ENCODE results near the gene NEDD4L. TPM values are rescaled to one million over a fixed set of nuclear protein-coding genes. Genes with fewer than 3 reads are reported as not detected.

The NEDD4L gene
- polyA plus RNA-seq, 1 donor (not counting 4 experiments of a cell fraction or from before 2014, with no cell fraction given) = 52.6 TPM

GRCh38 chr18:58204776-58205442 lies 160.9 kb downstream of the NEDD4L start:
- peak; percentile 26 for FAIRE-seq
- Histone ChIP-seq H3K4me3 (ENCODE audit: control insufficient read depth in 2 of 3, extremely low read depth in 1 of 3, insufficient read depth in 2 of 3, low read depth in 1 of 3, low read length in 3 of 3) (no peak overlapping the region), H3K27ac (ENCODE audit: control insufficient read depth, insufficient read depth, low read length) (no peak overlapping the region), H3K4me2 (ENCODE audit: control insufficient read depth, extremely low read depth, insufficient read depth, low read depth, low read length) (no peak overlapping the region), H3K4me1 (ENCODE audit: control insufficient read depth, extremely low read depth, insufficient read depth, low read length) (peaks cover 38% of the 10 kb centered on the region), H4K20me1 (ENCODE audit: control insufficient read depth, extremely low read depth, insufficient read depth, low read length) (no peaks in the 10 kb centered on the region), H3K9ac (ENCODE audit: control insufficient read depth, extremely low read depth, insufficient read depth, low read length) (no peak overlapping the region), H3K79me2 (ENCODE audit: control insufficient read depth, insufficient read depth, low read length) (peaks cover 63% of the 10 kb centered on the region), H3K9me1 (ENCODE audit: control insufficient read depth, extremely low read depth, insufficient read depth, low read length) (peaks cover 3% of the 10 kb centered on the region), H2AFZ (ENCODE audit: control insufficient read depth, low read length) (no peak overlapping the region), H3K36me3 (ENCODE audit: control insufficient read depth in 2 of 2, extremely low read depth in 1 of 2, insufficient read depth in 2 of 2, low read length in 2 of 2) (peaks cover 0 to 3% of the 10 kb centered on the region in 2 experiments), H3K9me3 (ENCODE audit: control insufficient read depth, low read depth, low read length) (no peaks in the 10 kb centered on the region), H3K27me3 (ENCODE audit: control insufficient read depth, extremely low read depth, insufficient read depth, low read length) (no peaks in the 10 kb centered on the region)
- DNase-seq (ENCODE audit: low read depth, low spot score) = no peak
- TF ChIP-seq CTCF (optimal IDR thresholded peaks at IDR 0.05 in 1 of 3, IDR thresholded peaks at IDR 0.05 in 1 of 3, conservative IDR thresholded peaks at IDR 0.05 in 1 of 3; ENCODE audit: extremely low read depth in 1 of 3, insufficient read depth in 2 of 3, low read length in 3 of 3) (no peak), EZH2 (IDR thresholded peaks at IDR 0.05; ENCODE audit: low read length) (no peak)
- dilution Hi-C loops (cut with MboI; ENCODE audit: extremely low pct_ligation_motif_present, low sequenced_read_pairs) = no loop called here

GRCh38 chr18:58205443-58206160 lies 161.6 kb downstream of the NEDD4L start:
- H3K36me3 ChIP-seq (ENCODE audit: control insufficient read depth in 2 of 2, extremely low read depth in 1 of 2, insufficient read depth in 2 of 2, low read length in 2 of 2) = peaks cover 0 to 3% of the 10 kb centered on the region in 2 experiments
- dilution Hi-C loops (cut with MboI; ENCODE audit: extremely low pct_ligation_motif_present, low sequenced_read_pairs) = no loop called here
- peaks cover 61% of the 10 kb centered on the region for H3K79me2 ChIP-seq (ENCODE audit: control insufficient read depth, insufficient read depth, low read length)
- TF ChIP-seq EZH2 (IDR thresholded peaks at IDR 0.05; ENCODE audit: low read length) (no peak), CTCF (optimal IDR thresholded peaks at IDR 0.05 in 1 of 3, IDR thresholded peaks at IDR 0.05 in 1 of 3, conservative IDR thresholded peaks at IDR 0.05 in 1 of 3; ENCODE audit: extremely low read depth in 1 of 3, insufficient read depth in 2 of 3, low read length in 3 of 3) (no peak)
- H4K20me1 ChIP-seq (ENCODE audit: control insufficient read depth, extremely low read depth, insufficient read depth, low read length) = no peaks in the 10 kb centered on the region
- no peaks in the 10 kb centered on the region for H3K27me3 ChIP-seq (ENCODE audit: control insufficient read depth, extremely low read depth, insufficient read depth, low read length)
- H3K4me1 ChIP-seq (ENCODE audit: control insufficient read depth, extremely low read depth, insufficient read depth, low read length) = peaks cover 43% of the 10 kb centered on the region
- H2AFZ ChIP-seq (ENCODE audit: control insufficient read depth, low read length) = no peak overlapping the region
- no peak overlapping the region for H3K4me2 ChIP-seq (ENCODE audit: control insufficient read depth, extremely low read depth, insufficient read depth, low read depth, low read length)
- H3K9me3 ChIP-seq (ENCODE audit: control insufficient read depth, low read depth, low read length) = no peaks in the 10 kb centered on the region
- no peak overlapping the region for H3K4me3 ChIP-seq (ENCODE audit: control insufficient read depth in 2 of 3, extremely low read depth in 1 of 3, insufficient read depth in 2 of 3, low read depth in 1 of 3, low read length in 3 of 3)
- peaks cover 3% of the 10 kb centered on the region for H3K9me1 ChIP-seq (ENCODE audit: control insufficient read depth, extremely low read depth, insufficient read depth, low read length)
- H3K27ac ChIP-seq (ENCODE audit: control insufficient read depth, insufficient read depth, low read length) = peak overlapping the region; percentile 6
- no peak overlapping the region for H3K9ac ChIP-seq (ENCODE audit: control insufficient read depth, extremely low read depth, insufficient read depth, low read length)
- DNase-seq (ENCODE audit: low read depth, low spot score) (no peak), FAIRE-seq (peak; percentile 17)

All from keratinocyte (primary cell).